GM21737 (cell line): ENCODE data around the gene PARP16.

Experiments
- ATAC-seq: cut with Tn5 transposase; IDR thresholded peaks from one replicate; pipeline ENCODE4 v1.9.1; 2021; ENCODE audit warnings: mild to moderate bottlenecking, moderate library complexity; ENCODE audit not compliant: unreplicated experiment

Gene PARP16

GRCh38 chr15:65208647-65209046, 78.0 kb downstream of the PARP16 start:
- no peak for ATAC-seq
